ENCODE results near the gene STIM2. TPM values are rescaled to one million over a fixed set of nuclear protein-coding genes. Genes with fewer than 3 reads are reported as not detected.

Gene STIM2
- polyA plus RNA-seq, 3 donors, result 8.6 to 16.5 (median 8.8) TPM

DNA sequence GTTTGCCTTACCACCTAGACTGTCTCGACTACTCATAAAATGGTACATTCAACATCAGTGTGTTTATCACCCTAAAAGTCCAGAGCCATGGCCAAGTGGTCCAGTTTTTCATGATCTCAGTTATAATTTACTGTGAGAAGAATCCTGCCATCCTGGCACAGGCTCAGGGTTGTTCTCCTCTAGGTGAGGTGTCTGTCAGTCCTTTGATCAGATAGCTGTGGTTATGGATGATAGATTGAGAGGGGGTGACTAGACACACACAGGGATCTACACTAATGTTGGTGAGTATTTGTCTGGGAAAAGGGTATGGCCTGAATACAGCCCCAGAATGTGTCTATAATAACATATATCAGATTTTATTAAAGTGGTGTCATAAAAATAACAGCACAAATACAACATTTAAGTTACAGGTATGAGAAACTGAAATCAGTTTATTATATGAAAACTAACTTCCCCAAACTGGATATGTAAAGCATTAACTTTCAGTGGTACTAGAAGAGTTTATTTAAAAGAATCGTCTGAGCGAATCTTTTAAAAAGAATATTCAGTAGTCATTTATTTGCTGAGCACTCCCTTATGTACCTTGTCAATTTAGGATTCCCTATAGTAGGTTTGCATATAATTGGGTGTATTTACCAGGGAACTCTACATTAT, 93.3 kb downstream of the STIM2 start:
- Mint-ChIP-seq H3K27me3 (ENCODE audit: low read depth in 3 of 3) (peaks cover 0 to under 1% (median 0%) of the 10 kb centered on the region in 3 donors), H3K4me1 (peaks cover 6% of the 10 kb centered on the region), H3K9me3 (peaks cover 2 to 13% (median 11%) of the 10 kb centered on the region in 7 donors), H3K27ac (no peak overlapping the region), H3K36me3 (peaks cover 11 to 13% of the 10 kb centered on the region in 2 donors), H3K4me3 (no peak overlapping the region)
- Histone ChIP-seq H3K36me3 (replicated peaks in 1 of 2; ENCODE audit: control insufficient read depth in 1 of 2, insufficient read depth in 2 of 2, low read length in 2 of 2) (peaks cover 8 to 20% of the 10 kb centered on the region in 2 donors), H3K4me3 (replicated peaks in 1 of 3; ENCODE audit: low read depth in 2 of 3, low read length in 3 of 3) (no peak overlapping the region), H3K27ac (ENCODE audit: low read depth in 1 of 2, low read length in 2 of 2) (no peak overlapping the region), H2AFZ (ENCODE audit: insufficient read depth, low read depth, low read length, poor library complexity, severe bottlenecking) (no peak overlapping the region), H3K4me2 (replicated peaks; ENCODE audit: extremely low read depth, low read length, poor library complexity, severe bottlenecking) (no peak overlapping the region), H4K20me1 (ENCODE audit: insufficient read depth, low read length) (peaks cover 4% of the 10 kb centered on the region), H3K4me1 (ENCODE audit: control insufficient read depth in 1 of 2, insufficient read depth in 2 of 2, low read length in 2 of 2) (no peaks in the 10 kb centered on the region), H3K27me3 (ENCODE audit: control insufficient read depth in 2 of 2, insufficient read depth in 2 of 2, low read length in 2 of 2) (no peaks in the 10 kb centered on the region), H3K79me2 (ENCODE audit: insufficient read depth, low read length) (no peaks in the 10 kb centered on the region), H3K9me3 (replicated peaks in 1 of 2; ENCODE audit: control insufficient read depth in 1 of 2, insufficient read depth in 1 of 2, low read length in 2 of 2) (peaks cover 3 to 4% of the 10 kb centered on the region in 2 donors), H3K9ac (ENCODE audit: insufficient read depth, low read length, poor library complexity, severe bottlenecking) (no peak overlapping the region)
- intact Hi-C loops (cut with micrococcal nuclease), result no loop called here
- WGBS (ENCODE audit: insufficient coverage), result no CpG with 5 or more reads among the region's 3 CpGs
- DNase-seq, result no peak
- TF ChIP-seq CTCF (IDR thresholded peaks at IDR 0.05), result no peak

GRCh38 chr4:26955241-26955640, 94.6 kb downstream of the STIM2 start:
- peaks cover 13 to 32% of the 10 kb centered on the region in 2 donors for H3K36me3 ChIP-seq (replicated peaks in 1 of 2; ENCODE audit: control insufficient read depth in 1 of 2, insufficient read depth in 2 of 2, low read length in 2 of 2)
- TF ChIP-seq CTCF (IDR thresholded peaks at IDR 0.05), result no peak
- peaks cover 9% of the 10 kb centered on the region for H4K20me1 ChIP-seq (ENCODE audit: insufficient read depth, low read length)
- H3K4me3 ChIP-seq (replicated peaks in 1 of 3; ENCODE audit: low read depth in 2 of 3, low read length in 3 of 3), result no peak overlapping the region
- Mint-ChIP-seq H3K4me3 (no peak overlapping the region), H3K4me1 (peaks cover 6% of the 10 kb centered on the region), H3K27ac (no peak overlapping the region), H3K9me3 (peaks cover 2 to 12% (median 8%) of the 10 kb centered on the region in 7 donors), H3K27me3 (ENCODE audit: low read depth in 3 of 3) (peaks cover 0 to 3% (median 0%) of the 10 kb centered on the region in 3 donors), H3K36me3 (peaks cover 19 to 20% of the 10 kb centered on the region in 2 donors)
- H3K79me2 ChIP-seq (ENCODE audit: insufficient read depth, low read length), result no peaks in the 10 kb centered on the region
- H3K9me3 ChIP-seq (replicated peaks in 1 of 2; ENCODE audit: control insufficient read depth in 1 of 2, insufficient read depth in 1 of 2, low read length in 2 of 2), result peaks cover 3 to 4% of the 10 kb centered on the region in 2 donors
- no CpG with 5 or more reads among the region's 2 CpGs for WGBS (ENCODE audit: insufficient coverage)
- H2AFZ ChIP-seq (ENCODE audit: insufficient read depth, low read depth, low read length, poor library complexity, severe bottlenecking), result no peak overlapping the region
- H3K27ac ChIP-seq (ENCODE audit: low read depth in 1 of 2, low read length in 2 of 2), result no peak overlapping the region
- intact Hi-C loops (cut with micrococcal nuclease), result no loop called here
- no peak for DNase-seq
- no peaks in the 10 kb centered on the region for H3K27me3 ChIP-seq (ENCODE audit: control insufficient read depth in 2 of 2, insufficient read depth in 2 of 2, low read length in 2 of 2)
- no peak overlapping the region for H3K4me2 ChIP-seq (replicated peaks; ENCODE audit: extremely low read depth, low read length, poor library complexity, severe bottlenecking)
- no peak overlapping the region for H3K9ac ChIP-seq (ENCODE audit: insufficient read depth, low read length, poor library complexity, severe bottlenecking)
- no peaks in the 10 kb centered on the region for H3K4me1 ChIP-seq (ENCODE audit: control insufficient read depth in 1 of 2, insufficient read depth in 2 of 2, low read length in 2 of 2)
